ENCODE results near the gene C16orf96. TPM values are rescaled to one million over a fixed set of nuclear protein-coding genes. Genes with fewer than 3 reads are reported as not detected.

The C16orf96 gene
- total RNA-seq, 2 donors from 2014 or later: 0.08 to 0.20 TPM

- Mint-ChIP-seq H3K4me1 (peaks cover 33% of the 10 kb centered on the region), H3K36me3 (ENCODE audit: low read depth) (peaks cover 4% of the 10 kb centered on the region), H3K4me3 (no peak overlapping the region), H3K27ac (no peak overlapping the region), H3K27me3 (no peaks in the 10 kb centered on the region)
- no peak for ATAC-seq
- DNase-seq: no peak
- H3K9me3 ChIP-seq (ENCODE audit: control insufficient read depth, low read length, poor library complexity, severe bottlenecking): no peaks in the 10 kb centered on the region
Observed at GRCh38 chr16:4533490-4533889, 22.6 kb upstream of the C16orf96 start.

DNA sequence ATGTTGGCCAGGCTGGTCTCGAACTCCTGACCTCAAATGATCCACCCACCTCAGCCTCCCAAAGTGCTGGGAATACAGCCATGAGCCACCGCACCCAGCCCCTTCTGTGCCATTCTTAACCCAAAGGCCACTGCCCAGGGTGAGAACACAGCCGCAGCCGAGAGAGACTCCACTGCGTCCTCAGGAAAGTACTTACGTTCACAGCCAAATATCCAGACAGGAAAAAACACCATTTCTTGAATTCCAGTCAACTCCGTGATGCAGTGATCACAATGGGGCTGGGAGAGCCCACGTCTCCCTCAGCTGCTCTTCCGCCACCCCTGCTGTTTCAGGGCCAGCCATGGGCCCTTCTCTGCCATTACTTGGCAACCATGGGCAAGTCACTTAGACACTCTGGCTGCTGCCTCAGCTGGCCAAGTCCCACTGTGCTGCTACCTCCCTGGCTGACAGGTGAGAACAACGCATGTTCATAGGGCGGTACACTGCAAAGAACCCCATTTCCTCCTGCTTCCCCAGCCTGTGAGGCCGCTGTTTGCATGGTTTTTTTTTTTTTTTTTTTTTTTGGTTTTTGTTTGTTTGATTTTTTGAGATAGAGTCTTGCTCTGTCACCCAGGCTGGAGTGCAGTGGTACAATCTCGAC lies 21.9 kb upstream of the C16orf96 start:
- peaks cover 29% of the 10 kb centered on the region for H3K4me1 Mint-ChIP-seq
- H3K27me3 Mint-ChIP-seq: no peaks in the 10 kb centered on the region
- no peak for DNase-seq
- no peak overlapping the region for H3K4me3 Mint-ChIP-seq
- H3K27ac Mint-ChIP-seq: peak overlapping the region; percentile 27
- ATAC-seq: no peak
- H3K9me3 ChIP-seq (ENCODE audit: control insufficient read depth, low read length, poor library complexity, severe bottlenecking): peaks cover 3% of the 10 kb centered on the region
- peaks cover 4% of the 10 kb centered on the region for H3K36me3 Mint-ChIP-seq (ENCODE audit: low read depth)

GRCh38 chr16:4535627-4536108 lies 20.5 kb upstream of the C16orf96 start:
- DNase-seq (no peak), ATAC-seq (no peak)
- Mint-ChIP-seq H3K27ac (peak overlapping the region; percentile 68), H3K4me3 (no peak overlapping the region), H3K4me1 (peaks cover 22% of the 10 kb centered on the region), H3K27me3 (no peaks in the 10 kb centered on the region), H3K36me3 (ENCODE audit: low read depth) (peaks cover 4% of the 10 kb centered on the region)
- H3K9me3 ChIP-seq (ENCODE audit: control insufficient read depth, low read length, poor library complexity, severe bottlenecking): peaks cover 9% of the 10 kb centered on the region

DNA sequence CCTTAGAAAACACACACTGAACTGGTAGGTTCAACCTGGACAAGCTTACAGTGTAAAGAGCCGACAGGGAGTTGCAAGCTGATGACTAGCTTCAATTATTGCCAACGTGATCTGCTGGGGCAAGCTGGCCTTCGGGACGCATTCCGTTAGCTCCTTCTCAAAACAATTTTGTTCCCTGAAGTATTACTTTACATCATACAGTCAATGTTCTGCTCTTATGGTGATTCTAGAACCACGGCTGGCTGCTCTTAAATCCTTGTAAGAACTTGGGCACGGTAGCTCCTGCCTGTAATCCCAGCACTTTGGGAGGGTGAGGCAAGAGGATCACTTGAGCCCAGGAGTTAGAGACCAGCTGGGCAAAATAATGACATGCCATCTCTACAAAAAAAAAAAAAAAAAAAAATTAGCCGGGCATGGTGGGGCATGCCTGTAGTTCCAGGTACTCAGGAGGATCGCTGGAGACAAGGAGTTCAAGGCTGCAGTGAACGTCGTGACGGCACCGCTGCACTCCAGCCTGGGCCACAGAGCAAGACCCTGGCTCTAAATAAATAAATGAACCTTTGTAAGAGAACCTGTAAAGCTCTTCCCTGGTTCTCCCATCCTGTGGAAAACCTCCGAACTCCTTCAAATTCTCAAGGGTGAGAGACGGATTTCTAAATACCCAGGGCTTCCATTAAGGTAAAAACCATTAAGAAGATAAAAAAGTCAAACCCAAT lies 19.6 kb upstream of the C16orf96 start:
- Mint-ChIP-seq H3K4me3 (peak overlapping the region; percentile 89), H3K27ac (peak overlapping the region; percentile 68), H3K27me3 (no peaks in the 10 kb centered on the region), H3K36me3 (ENCODE audit: low read depth) (peaks cover 5% of the 10 kb centered on the region), H3K4me1 (peaks cover 22% of the 10 kb centered on the region)
- ATAC-seq (no peak), DNase-seq (no peak)
- peaks cover 9% of the 10 kb centered on the region for H3K9me3 ChIP-seq (ENCODE audit: control insufficient read depth, low read length, poor library complexity, severe bottlenecking)

GRCh38 chr16:4537376-4538343 lies 18.5 kb upstream of the C16orf96 start:
- peaks cover 2% of the 10 kb centered on the region for H3K36me3 Mint-ChIP-seq (ENCODE audit: low read depth)
- peaks cover 20% of the 10 kb centered on the region for H3K4me1 Mint-ChIP-seq
- DNase-seq: peak in 1 of 3 donors; percentile 34
- no peaks in the 10 kb centered on the region for H3K27me3 Mint-ChIP-seq
- peak overlapping the region; percentile 68 for H3K27ac Mint-ChIP-seq
- peak; percentile 62 for ATAC-seq
- peaks cover 9% of the 10 kb centered on the region for H3K9me3 ChIP-seq (ENCODE audit: control insufficient read depth, low read length, poor library complexity, severe bottlenecking)
- H3K4me3 Mint-ChIP-seq: peak overlapping the region; percentile 89

DNA sequence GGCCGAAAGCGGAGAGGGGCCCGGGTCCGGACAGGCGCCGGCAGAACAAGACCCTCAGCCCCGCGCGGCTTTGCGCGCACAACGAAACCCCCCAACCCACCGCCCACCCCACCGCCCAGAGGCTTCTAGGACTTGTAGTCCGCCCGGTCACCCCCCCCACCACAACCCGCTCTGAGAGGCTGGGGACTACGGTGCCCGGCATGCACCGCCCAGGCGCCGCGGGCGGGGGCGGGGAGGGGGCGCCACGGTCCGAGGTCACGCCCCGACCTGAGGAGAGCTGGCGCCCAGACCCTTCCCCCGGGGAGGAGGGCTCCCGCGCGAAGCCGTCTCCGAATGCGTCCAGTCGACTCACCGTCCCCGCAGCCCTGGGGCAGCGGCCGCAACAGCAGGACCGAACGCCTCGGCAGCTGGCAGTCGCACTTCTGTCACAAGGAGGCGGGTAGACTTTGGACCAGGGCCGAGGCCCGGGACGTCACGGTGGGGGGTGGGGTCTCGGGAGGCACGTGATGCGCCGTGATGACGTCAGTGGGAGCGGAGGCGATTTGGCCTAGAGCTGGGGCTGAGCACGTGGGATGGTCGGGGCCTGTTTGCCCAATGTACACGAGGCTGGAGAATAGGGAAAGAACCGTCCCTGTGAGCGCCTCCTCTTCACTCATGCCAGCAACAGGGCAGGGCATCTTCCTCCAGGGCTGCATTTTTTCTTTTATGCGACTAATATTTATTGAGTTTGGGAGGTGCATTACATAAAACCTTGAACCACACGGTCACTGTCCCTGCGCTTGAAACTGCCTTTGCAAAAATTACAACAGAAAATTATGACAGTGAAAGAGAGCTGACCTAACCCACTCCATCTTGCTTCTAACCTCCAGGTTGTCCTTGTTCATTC lies 17.5 kb upstream of the C16orf96 start, which contains the start of gene CDIP1:
Gene CDIP1 (minus strand): TSS at position 424 of the 886 bp plus-strand sequence. CDS start 24,643 bp downstream, outside the sequence.
- ATAC-seq: peak; percentile 89
- H3K27me3 Mint-ChIP-seq: no peaks in the 10 kb centered on the region
- peak within 1 kb of the TSS; percentile 89 for H3K4me3 Mint-ChIP-seq
- peak; percentile 79 to 84 (median 83) for DNase-seq
- peaks cover 2% of the 10 kb centered on the region for H3K36me3 Mint-ChIP-seq (ENCODE audit: low read depth)
- peaks cover 20% of the 10 kb centered on the region for H3K4me1 Mint-ChIP-seq
- peaks cover 9% of the 10 kb centered on the region for H3K9me3 ChIP-seq (ENCODE audit: control insufficient read depth, low read length, poor library complexity, severe bottlenecking)
- peak within 1 kb of the TSS; percentile 68 for H3K27ac Mint-ChIP-seq

DNA sequence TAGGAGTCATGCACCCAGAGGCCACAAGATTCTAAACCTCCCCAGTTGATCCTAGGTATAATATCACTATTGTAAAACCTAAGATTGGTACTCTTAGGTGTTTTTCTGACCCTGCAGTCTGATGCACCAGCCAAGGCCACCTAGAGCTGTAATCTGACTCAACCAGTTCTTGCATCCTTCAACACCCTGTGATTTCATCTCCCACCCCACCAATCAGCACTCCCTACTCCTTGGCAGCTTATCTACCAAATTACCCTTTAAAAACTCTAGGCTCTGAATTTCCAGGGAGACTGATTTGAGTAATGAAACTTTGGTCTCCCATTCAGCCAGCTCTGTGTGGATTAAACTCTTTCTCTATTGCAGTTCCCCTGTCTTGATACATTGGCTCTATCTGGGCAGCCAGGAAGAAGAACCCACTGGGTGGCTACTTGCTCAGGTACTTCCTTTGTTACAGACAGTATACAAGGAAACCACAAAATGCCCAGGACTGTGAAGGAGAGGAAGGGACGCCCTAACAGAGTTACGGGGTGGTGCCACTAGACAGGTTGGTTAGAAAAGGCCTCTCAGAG lies 16.3 kb upstream of the C16orf96 start:
- Mint-ChIP-seq H3K4me3 (no peak overlapping the region), H3K36me3 (ENCODE audit: low read depth) (peaks cover 2% of the 10 kb centered on the region), H3K27ac (peak overlapping the region; percentile 1), H3K4me1 (peaks cover 17% of the 10 kb centered on the region), H3K27me3 (no peaks in the 10 kb centered on the region)
- DNase-seq (no peak), ATAC-seq (no peak)
- peaks cover 9% of the 10 kb centered on the region for H3K9me3 ChIP-seq (ENCODE audit: control insufficient read depth, low read length, poor library complexity, severe bottlenecking)

DNA sequence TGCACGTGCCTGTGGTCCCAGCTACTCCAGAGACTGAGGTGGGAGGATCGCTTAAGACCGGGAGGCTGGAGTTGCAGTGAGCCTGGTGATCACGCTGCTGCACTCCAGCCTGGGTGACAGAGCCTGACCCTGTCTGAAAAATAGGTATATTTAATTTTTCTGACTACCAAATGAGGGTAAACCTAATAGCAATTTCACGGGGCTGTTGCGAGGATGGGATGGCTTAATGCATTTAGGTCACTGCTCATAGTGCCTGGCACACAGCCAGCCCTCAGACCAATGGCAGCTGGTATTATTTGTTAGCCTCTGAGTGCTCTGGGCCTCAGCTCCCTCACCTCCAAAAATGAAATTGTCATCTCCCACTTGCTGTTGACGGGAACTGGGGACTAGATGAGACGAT lies 11.7 kb upstream of the C16orf96 start:
- peaks cover 2% of the 10 kb centered on the region for H3K36me3 Mint-ChIP-seq (ENCODE audit: low read depth)

DNA sequence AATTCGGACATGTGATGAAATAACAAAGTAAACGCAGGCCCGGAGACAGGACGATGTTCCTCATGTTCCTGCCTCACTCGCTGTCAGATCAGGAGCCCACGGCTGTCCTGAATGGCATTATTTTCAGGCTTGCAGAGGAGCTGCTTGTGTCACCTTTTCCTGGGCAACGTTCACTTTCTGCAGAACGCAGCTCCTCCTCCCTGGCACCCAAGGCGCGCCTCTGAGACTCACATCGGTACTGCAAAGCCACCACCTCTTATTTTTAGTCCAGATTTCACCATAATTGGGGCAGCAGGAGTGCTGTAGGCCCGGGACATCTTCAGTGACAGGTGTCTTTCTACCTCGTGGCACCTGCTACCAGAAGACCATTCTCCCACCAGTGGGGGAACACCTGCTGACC lies 8.0 kb upstream of the C16orf96 start:
- H3K36me3 Mint-ChIP-seq (ENCODE audit: low read depth): no peaks in the 10 kb centered on the region
- no peak overlapping the region for H3K4me3 Mint-ChIP-seq
- H3K27ac Mint-ChIP-seq: no peak overlapping the region
- peaks cover 3% of the 10 kb centered on the region for H3K4me1 Mint-ChIP-seq
- no peaks in the 10 kb centered on the region for H3K27me3 Mint-ChIP-seq
- H3K9me3 ChIP-seq (ENCODE audit: control insufficient read depth, low read length, poor library complexity, severe bottlenecking): no peaks in the 10 kb centered on the region
- ATAC-seq: no peak
- no peak for DNase-seq

More for the DNA sequence above, 11.7 kb upstream of the C16orf96 start:
- no peak overlapping the region for H3K4me3 Mint-ChIP-seq
- H3K27me3 Mint-ChIP-seq: no peaks in the 10 kb centered on the region
- DNase-seq (no peak), ATAC-seq (no peak)
- peaks cover 3% of the 10 kb centered on the region for H3K4me1 Mint-ChIP-seq
- no peak overlapping the region for H3K27ac Mint-ChIP-seq
- peaks cover 4% of the 10 kb centered on the region for H3K9me3 ChIP-seq (ENCODE audit: control insufficient read depth, low read length, poor library complexity, severe bottlenecking)

DNA sequence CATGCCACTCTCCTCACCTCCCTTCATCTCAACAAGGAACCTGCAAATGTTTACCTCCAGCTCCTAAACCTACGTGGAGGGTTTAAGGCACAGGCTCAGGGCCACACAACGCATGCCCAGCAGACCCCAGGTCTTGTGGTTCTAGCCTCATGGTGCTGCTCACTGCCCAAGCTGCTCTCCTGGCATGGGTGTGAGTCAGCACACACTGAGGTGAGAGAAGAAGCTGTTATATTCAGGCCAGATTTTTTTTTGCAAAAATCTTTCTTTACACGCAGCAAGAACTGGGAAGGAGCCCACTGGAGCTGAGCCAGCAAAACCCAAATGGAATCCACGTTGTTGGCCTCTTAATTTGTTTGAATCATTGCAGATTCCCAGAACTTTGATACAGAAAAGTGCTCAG lies 5.5 kb upstream of the C16orf96 start:
- Mint-ChIP-seq H3K27me3 (no peaks in the 10 kb centered on the region), H3K4me1 (peaks cover 3% of the 10 kb centered on the region), H3K36me3 (ENCODE audit: low read depth) (no peaks in the 10 kb centered on the region), H3K27ac (no peak overlapping the region), H3K4me3 (no peak overlapping the region)
- no peak for DNase-seq
- H3K9me3 ChIP-seq (ENCODE audit: control insufficient read depth, low read length, poor library complexity, severe bottlenecking): no peaks in the 10 kb centered on the region
- no peak for ATAC-seq

DNA sequence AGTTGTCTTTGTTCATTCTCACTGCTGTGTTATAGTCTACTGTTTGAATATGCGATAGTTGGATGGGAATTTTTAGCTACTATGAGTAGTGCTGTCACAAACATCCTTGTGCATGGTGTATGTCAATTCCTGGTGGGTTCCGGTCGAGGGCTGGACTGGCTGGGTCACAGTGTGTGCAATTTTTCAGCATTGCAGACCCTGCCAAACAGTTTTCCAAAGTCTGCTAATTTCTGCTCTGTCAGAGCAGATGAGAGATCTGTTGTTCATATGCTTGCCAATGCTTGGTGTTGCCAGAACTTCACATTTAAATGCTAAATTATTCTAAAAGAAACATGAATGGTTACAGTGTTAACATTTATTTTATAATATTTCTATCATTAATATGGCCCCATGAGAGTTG lies 3.6 kb upstream of the C16orf96 start:
- Mint-ChIP-seq H3K4me1 (peaks cover 3% of the 10 kb centered on the region), H3K36me3 (ENCODE audit: low read depth) (no peaks in the 10 kb centered on the region), H3K4me3 (no peak overlapping the region), H3K27me3 (no peaks in the 10 kb centered on the region), H3K27ac (no peak overlapping the region)
- H3K9me3 ChIP-seq (ENCODE audit: control insufficient read depth, low read length, poor library complexity, severe bottlenecking): no peaks in the 10 kb centered on the region
- DNase-seq: no peak
- no peak for ATAC-seq

DNA sequence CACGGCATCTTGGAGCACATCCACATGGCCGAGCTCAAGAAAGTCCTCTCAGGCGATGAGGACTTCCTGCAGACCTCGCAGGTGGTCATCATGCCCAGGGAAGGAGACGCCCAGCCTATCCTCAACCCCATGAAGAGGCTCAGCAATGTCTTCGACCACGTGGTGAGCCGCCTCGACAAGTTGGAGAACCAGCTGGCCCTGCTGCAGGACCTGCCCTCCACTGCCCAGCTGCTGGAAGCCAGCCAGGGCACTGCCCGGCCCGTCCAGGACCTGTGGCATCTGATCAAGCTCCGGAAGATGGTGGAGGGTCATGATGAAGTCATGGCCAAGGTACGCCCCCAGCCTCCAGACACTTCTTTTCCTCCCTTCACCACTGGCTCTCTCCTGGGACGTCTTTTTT lies 440 bp downstream of the C16orf96 start:
- no peaks in the 10 kb centered on the region for H3K36me3 Mint-ChIP-seq (ENCODE audit: low read depth)

More for the DNA sequence above, 440 bp downstream of the C16orf96 start:
- no peak overlapping the region for H3K27ac Mint-ChIP-seq
- DNase-seq (no peak), ATAC-seq (no peak)
- H3K4me3 Mint-ChIP-seq: no peak overlapping the region
- no peaks in the 10 kb centered on the region for H3K9me3 ChIP-seq (ENCODE audit: control insufficient read depth, low read length, poor library complexity, severe bottlenecking)
- H3K4me1 Mint-ChIP-seq: no peaks in the 10 kb centered on the region
- no peaks in the 10 kb centered on the region for H3K27me3 Mint-ChIP-seq
